ENCODE measurements around the gene NMRK1.

NMRK1 gene

GRCh38 chr9:75112789-75113188 is 24.8 kb upstream of the NMRK1 start:
- TF ChIP-seq, protein P1, sequence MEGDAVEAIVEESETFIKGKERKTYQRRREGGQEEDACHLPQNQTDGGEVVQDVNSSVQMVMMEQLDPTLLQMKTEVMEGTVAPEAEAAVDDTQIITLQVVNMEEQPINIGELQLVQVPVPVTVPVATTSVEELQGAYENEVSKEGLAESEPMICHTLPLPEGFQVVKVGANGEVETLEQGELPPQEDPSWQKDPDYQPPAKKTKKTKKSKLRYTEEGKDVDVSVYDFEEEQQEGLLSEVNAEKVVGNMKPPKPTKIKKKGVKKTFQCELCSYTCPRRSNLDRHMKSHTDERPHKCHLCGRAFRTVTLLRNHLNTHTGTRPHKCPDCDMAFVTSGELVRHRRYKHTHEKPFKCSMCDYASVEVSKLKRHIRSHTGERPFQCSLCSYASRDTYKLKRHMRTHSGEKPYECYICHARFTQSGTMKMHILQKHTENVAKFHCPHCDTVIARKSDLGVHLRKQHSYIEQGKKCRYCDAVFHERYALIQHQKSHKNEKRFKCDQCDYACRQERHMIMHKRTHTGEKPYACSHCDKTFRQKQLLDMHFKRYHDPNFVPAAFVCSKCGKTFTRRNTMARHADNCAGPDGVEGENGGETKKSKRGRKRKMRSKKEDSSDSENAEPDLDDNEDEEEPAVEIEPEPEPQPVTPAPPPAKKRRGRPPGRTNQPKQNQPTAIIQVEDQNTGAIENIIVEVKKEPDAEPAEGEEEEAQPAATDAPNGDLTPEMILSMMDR (IDR thresholded peaks at IDR 0.05; ENCODE audit: low read depth, low read length): no peak
- no peak for DNase-seq (ENCODE audit: extremely low read depth, low read depth)

DNA sequence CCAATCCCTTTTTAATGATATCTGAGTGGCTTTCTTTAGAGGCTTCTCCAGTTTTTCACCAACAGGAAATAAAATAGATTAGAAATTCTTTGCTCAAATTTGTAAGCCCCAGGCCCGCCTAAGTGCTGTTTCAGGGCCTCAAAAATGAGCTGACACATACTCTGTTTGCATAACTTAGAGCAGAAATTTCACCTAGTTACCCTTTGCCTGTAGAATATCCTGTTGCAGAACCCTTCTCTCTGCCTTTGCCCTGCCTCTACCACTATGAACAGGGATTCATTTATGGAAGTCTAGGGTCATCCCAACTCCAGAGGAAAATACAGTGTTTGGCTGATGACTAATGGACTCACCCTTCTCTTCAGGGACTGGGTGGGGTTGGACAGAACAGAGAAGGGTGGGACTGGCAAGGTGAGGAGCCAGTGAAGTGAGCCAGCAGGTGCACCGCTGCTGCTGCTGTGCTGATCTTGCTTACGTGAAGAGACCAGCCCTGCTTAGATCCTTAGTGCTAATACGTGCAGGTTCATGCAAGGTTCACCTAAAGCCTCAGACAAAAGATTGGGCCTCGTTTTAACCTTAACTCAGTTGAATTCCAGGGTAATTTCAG is 23.2 kb upstream of the NMRK1 start:
- TF ChIP-seq, protein P1 (IDR thresholded peaks at IDR 0.05; ENCODE audit: low read depth, low read length): no peak

GRCh38 chr9:75109210-75109839 is 21.4 kb upstream of the NMRK1 start:
- TF ChIP-seq, protein P1 (IDR thresholded peaks at IDR 0.05; ENCODE audit: low read depth, low read length): no peak
- DNase-seq (ENCODE audit: extremely low read depth, low read depth): no peak

More for the DNA sequence above, 23.2 kb upstream of the NMRK1 start:
- no peak for DNase-seq (ENCODE audit: extremely low read depth, low read depth)

DNA sequence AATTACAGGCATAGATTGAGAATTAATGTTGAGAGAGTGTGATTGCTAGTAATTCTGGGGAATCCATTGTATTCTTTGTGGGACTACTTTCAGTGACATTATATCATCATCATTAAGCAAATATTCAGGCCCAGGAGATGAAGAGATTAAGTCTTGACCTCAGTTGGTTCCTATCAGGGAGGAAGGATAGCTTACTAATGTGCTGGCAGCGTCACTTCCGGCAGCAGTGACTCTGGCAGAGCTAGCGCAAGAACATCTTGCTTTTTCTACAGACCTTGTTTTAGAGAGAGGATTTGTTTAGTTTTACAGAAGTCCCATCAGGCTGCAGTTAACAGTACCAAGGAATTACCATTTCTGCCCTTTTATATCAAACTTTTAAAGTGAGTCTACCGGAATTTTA is 20.6 kb upstream of the NMRK1 start:
- DNase-seq (ENCODE audit: extremely low read depth, low read depth): no peak
- TF ChIP-seq, protein P1 (IDR thresholded peaks at IDR 0.05; ENCODE audit: low read depth, low read length): no peak

GRCh38 chr9:75106857-75107256 is 18.9 kb upstream of the NMRK1 start:
- TF ChIP-seq, protein P1 (IDR thresholded peaks at IDR 0.05; ENCODE audit: low read depth, low read length): no peak
- DNase-seq (ENCODE audit: extremely low read depth, low read depth): no peak

- TF ChIP-seq, protein P1 (IDR thresholded peaks at IDR 0.05; ENCODE audit: low read depth, low read length): no peak
- DNase-seq (ENCODE audit: extremely low read depth, low read depth): no peak
Measured at GRCh38 chr9:75105841-75106240, 17.9 kb upstream of the NMRK1 start.

DNA sequence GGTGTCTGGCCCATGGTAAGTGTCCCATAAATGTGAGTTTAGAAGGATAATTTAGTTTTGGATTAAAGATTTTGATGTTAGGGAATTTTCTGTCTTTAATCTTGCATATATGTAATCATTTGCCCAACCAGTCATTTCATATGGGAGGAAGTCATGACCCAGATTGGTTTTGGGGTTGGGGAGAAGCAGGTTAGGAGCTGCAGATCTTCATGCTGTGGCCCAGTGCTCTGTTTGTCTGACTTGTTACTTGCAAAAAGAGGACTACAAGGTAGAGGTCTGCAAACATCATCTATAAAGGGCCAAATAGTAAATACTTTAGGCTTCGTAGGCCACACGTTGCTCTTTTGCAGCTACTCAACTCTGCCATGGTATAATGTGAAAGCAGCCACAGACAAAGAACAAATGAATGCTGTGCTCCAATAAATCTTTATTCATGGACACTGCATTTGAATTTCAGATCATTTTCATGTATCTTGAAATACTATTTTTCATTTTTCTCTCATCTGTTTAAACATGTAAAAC is 17.1 kb upstream of the NMRK1 start:
- no peak for DNase-seq (ENCODE audit: extremely low read depth, low read depth)
- TF ChIP-seq, protein P1 (IDR thresholded peaks at IDR 0.05; ENCODE audit: low read depth, low read length): no peak

Measured in AG09319 (cell line).